Caco-2 (cell line): ENCODE results near the gene HMHB1. TPM values are rescaled to one million over a fixed set of nuclear protein-coding genes. Genes with fewer than 3 reads are reported as not detected.

Source experiments
- BruUV-seq: library from RNA; stranded (reverse); fragments of 400-500 nt; replicated peaks from 2 replicates; lab custom pipeline; 2021; lab: Mats Ljungman, UMichigan
- CTCF ChIA-PET: fragments of 300-600 bp; sonication (Branson Sonifier 250); formaldehyde crosslinking; loops from one replicate; lab custom pipeline; 2022; ENCODE audit warnings: antibody characterized with exemption; lab: Charles Lee
- POLR2A ChIA-PET: fragments of 300-600 bp; sonication (Branson Sonifier 250); formaldehyde crosslinking; loops from one replicate; lab custom pipeline; 2022; ENCODE audit warnings: antibody characterized with exemption; lab: Charles Lee
- DNase-seq, 2 experiments: peaks; one replicate each; pipeline versions ENCODE4 v3.0.0 to v3.0.0-alpha.2; 2020 to 2022
- H3K27me3 ChIP-seq: replicated peaks from 2 replicates; pipeline ENCODE4 v1.6.0; 2011; ENCODE audit warnings: low read length; ENCODE audit not compliant: control insufficient read depth, insufficient read depth
- H3K36me3 ChIP-seq: 2 replicates; pipeline ENCODE4 v1.5.1; 2011; ENCODE audit warnings: low read length; ENCODE audit not compliant: control insufficient read depth, insufficient read depth
- H3K4me1 ChIP-seq: fragments of 250-450 bp; sonication (Bioruptor Pico); 2 replicates; pipeline ENCODE4 v1.5.1; 2020; ENCODE audit warnings: mild to moderate bottlenecking
- H3K4me3 ChIP-seq: 2 replicates; pipeline ENCODE4 v1.5.1; 2011; ENCODE audit warnings: low read depth, mild to moderate bottlenecking, control low read depth, low read length
- H3K9me3 ChIP-seq: fragments of 250-450 bp; sonication (Bioruptor Pico); 2 replicates; pipeline ENCODE4 v1.5.1; 2020; ENCODE audit warnings: mild to moderate bottlenecking, moderate library complexity
- H3K27ac Mint-ChIP-seq: one replicate; pipeline ENCODE4 v1.8.0; 2022; ENCODE audit warnings: mixed read lengths; ENCODE audit not compliant: unreplicated experiment
- H3K27me3 Mint-ChIP-seq: one replicate; pipeline ENCODE4 v1.8.0; 2022; ENCODE audit warnings: mixed read lengths; ENCODE audit not compliant: insufficient read depth, unreplicated experiment
- H3K36me3 Mint-ChIP-seq: one replicate; pipeline ENCODE4 v1.8.0; 2022; ENCODE audit warnings: mild to moderate bottlenecking, mixed read lengths; ENCODE audit not compliant: insufficient read depth, unreplicated experiment
- H3K4me1 Mint-ChIP-seq: one replicate; pipeline ENCODE4 v1.8.0; 2022; ENCODE audit warnings: low read depth, mixed read lengths; ENCODE audit not compliant: unreplicated experiment
- H3K4me3 Mint-ChIP-seq: one replicate; pipeline ENCODE4 v1.8.0; 2022; ENCODE audit warnings: mild to moderate bottlenecking, moderate library complexity, mixed read lengths; ENCODE audit not compliant: unreplicated experiment
- H3K9me3 Mint-ChIP-seq: one replicate; pipeline ENCODE4 v1.8.0; 2022; ENCODE audit warnings: mixed read lengths; ENCODE audit not compliant: unreplicated experiment
- CTCF ChIP-seq, 2 experiments: fragments of 200-600 bp in 1 of 2; IDR thresholded peaks; 1 replicate in 1 of 2; 2 replicates in 1 of 2; pipeline versions ENCODE4 v1.5.1 to v1.8.0; 2011 to 2022; ENCODE audit warnings: antibody characterized with exemption in 1 of 2, control low read depth in 1 of 2, inconsistent platforms in 1 of 2, low read depth in 1 of 2, low read length in 1 of 2, mild to moderate bottlenecking in 1 of 2, moderate library complexity in 1 of 2; ENCODE audit not compliant: insufficient read depth in 1 of 2, severe bottlenecking in 1 of 2, unreplicated experiment in 1 of 2
- intact Hi-C: fragments of 100-400 bp; cut with micrococcal nuclease; formaldehyde crosslinking; loops from one replicate; pipeline ENCODE4 v1.10.0; 2022; ENCODE audit not compliant: unreplicated experiment
- total RNA-seq: library from RNA; stranded (reverse); gene quantifications from 2 replicates; pipeline ENCODE4 v1.2.3, GENCODE V29; 2022

Gene HMHB1
- total RNA-seq, 1 experiment from 2014 or later = not detected

DNA sequence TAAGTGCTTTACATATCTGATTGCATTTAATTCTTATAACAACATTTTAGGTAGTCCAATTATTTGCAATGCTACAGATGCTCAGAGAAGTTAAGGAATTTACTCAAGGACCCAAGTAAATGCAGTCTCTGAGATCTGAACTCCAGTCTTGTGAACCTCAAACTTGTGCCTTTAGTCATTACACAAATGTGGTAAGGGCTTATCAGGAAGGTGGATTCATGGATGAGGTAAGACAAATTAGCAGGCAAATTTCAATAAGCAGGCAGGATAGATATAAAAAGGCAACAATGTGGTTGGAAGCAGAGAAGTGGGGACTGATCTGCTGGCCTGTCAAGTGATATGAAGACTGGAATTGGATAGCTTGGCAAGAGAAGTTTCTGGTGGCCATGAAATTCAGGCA lies 29.5 kb downstream of the HMHB1 start:
- H3K27ac Mint-ChIP-seq = no peak overlapping the region
- CTCF ChIA-PET = no interaction called here
- Histone ChIP-seq H3K36me3 (no peaks in the 10 kb centered on the region), H3K4me3 (no peak overlapping the region), H3K4me1 (no peaks in the 10 kb centered on the region), H3K27me3 (no peaks in the 10 kb centered on the region), H3K9me3 (no peaks in the 10 kb centered on the region)
- H3K36me3 Mint-ChIP-seq = no peaks in the 10 kb centered on the region
- no TSS peak for BruUV-seq
- H3K27me3 Mint-ChIP-seq = peaks cover 9% of the 10 kb centered on the region
- no peak for TF ChIP-seq CTCF (IDR thresholded peaks at IDR 0.05; ENCODE audit: insufficient read depth in 1 of 2, low read depth in 1 of 2, low read length in 1 of 2, severe bottlenecking in 1 of 2, unreplicated experiment in 1 of 2)
- POLR2A ChIA-PET = no interaction called here
- H3K4me3 Mint-ChIP-seq = no peak overlapping the region
- DNase-seq = no peak
- H3K9me3 Mint-ChIP-seq = no peaks in the 10 kb centered on the region
- no peaks in the 10 kb centered on the region for H3K4me1 Mint-ChIP-seq
- intact Hi-C loops = no loop called here

DNA sequence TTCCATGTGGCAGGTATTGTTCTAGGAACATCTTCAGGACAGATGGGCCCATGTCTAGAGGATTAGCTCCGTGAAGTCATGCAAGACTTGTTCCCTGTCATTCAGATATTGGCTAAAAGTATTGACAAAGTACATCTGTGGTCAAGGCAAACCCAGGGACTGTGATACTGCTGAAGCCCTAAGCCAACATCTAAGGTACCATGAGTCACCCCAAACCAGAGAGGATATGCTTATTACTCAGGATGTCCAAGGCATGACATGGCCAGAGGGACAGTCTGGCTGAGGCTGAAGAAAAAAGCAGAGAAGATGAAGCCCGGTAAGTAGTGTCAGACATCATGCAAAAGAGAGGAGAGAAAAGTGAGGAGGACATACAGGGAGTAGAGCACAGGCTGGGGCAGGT lies 31.0 kb downstream of the HMHB1 start:
- H3K27me3 ChIP-seq = no peaks in the 10 kb centered on the region
- intact Hi-C loops = no loop called here
- H3K36me3 ChIP-seq = no peaks in the 10 kb centered on the region
- H3K27ac Mint-ChIP-seq = no peak overlapping the region
- peaks cover 9% of the 10 kb centered on the region for H3K27me3 Mint-ChIP-seq
- H3K4me3 Mint-ChIP-seq = no peak overlapping the region
- no peaks in the 10 kb centered on the region for H3K4me1 ChIP-seq
- ChIA-PET POLR2A (no interaction called here), CTCF (no interaction called here)
- H3K4me3 ChIP-seq = no peak overlapping the region
- H3K9me3 ChIP-seq = no peaks in the 10 kb centered on the region
- TF ChIP-seq CTCF (IDR thresholded peaks at IDR 0.05; ENCODE audit: insufficient read depth in 1 of 2, low read depth in 1 of 2, low read length in 1 of 2, severe bottlenecking in 1 of 2, unreplicated experiment in 1 of 2) = no peak
- H3K4me1 Mint-ChIP-seq = no peaks in the 10 kb centered on the region
- BruUV-seq = no TSS peak
- H3K9me3 Mint-ChIP-seq = no peaks in the 10 kb centered on the region
- no peaks in the 10 kb centered on the region for H3K36me3 Mint-ChIP-seq
- DNase-seq = no peak

GRCh38 chr5:143843461-143843860 lies 31.5 kb downstream of the HMHB1 start:
- ChIA-PET CTCF (no interaction called here), POLR2A (no interaction called here)
- H3K9me3 ChIP-seq = no peaks in the 10 kb centered on the region
- Mint-ChIP-seq H3K27me3 (peaks cover 9% of the 10 kb centered on the region), H3K36me3 (no peaks in the 10 kb centered on the region), H3K4me3 (no peak overlapping the region), H3K4me1 (no peaks in the 10 kb centered on the region), H3K9me3 (no peaks in the 10 kb centered on the region), H3K27ac (no peak overlapping the region)
- no peaks in the 10 kb centered on the region for H3K36me3 ChIP-seq
- DNase-seq = no peak
- BruUV-seq = no TSS peak
- no peak for TF ChIP-seq CTCF (IDR thresholded peaks at IDR 0.05; ENCODE audit: insufficient read depth in 1 of 2, low read depth in 1 of 2, low read length in 1 of 2, severe bottlenecking in 1 of 2, unreplicated experiment in 1 of 2)
- no peaks in the 10 kb centered on the region for H3K27me3 ChIP-seq
- no peaks in the 10 kb centered on the region for H3K4me1 ChIP-seq
- no peak overlapping the region for H3K4me3 ChIP-seq
- intact Hi-C loops = no loop called here
